ENCODE measurements around the gene EYS.

EYS gene

DNA sequence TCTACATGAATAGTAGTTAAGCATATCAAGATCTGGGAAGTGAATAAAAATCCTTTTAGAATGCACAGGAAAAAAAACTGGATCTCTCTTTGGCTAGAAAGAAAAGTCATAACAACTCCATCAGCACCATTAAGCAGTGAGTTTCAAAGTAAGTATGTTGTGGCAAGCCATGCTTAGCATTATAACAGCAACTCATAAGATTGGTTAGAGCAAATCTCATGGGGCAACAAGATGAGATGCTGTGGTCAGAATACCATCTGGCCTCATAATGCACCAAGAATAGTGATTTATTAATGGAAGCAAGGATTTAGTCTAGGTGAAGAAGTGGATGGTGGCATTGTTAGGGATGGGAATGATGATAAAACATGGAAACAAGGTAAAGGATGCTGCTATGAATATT lies 1912.0 kb downstream of the EYS start:
- H3K4me3 ChIP-seq (ENCODE audit: low read depth, low read length): no peak overlapping the region
- no peak for TF ChIP-seq CTCF (IDR thresholded peaks at IDR 0.05; ENCODE audit: low read depth, low read length)

GRCh38 chr6:63793465-63794137 lies 1913.4 kb downstream of the EYS start:
- no peak for TF ChIP-seq CTCF (IDR thresholded peaks at IDR 0.05; ENCODE audit: low read depth, low read length)
- H3K4me3 ChIP-seq (ENCODE audit: low read depth, low read length): no peak overlapping the region

DNA sequence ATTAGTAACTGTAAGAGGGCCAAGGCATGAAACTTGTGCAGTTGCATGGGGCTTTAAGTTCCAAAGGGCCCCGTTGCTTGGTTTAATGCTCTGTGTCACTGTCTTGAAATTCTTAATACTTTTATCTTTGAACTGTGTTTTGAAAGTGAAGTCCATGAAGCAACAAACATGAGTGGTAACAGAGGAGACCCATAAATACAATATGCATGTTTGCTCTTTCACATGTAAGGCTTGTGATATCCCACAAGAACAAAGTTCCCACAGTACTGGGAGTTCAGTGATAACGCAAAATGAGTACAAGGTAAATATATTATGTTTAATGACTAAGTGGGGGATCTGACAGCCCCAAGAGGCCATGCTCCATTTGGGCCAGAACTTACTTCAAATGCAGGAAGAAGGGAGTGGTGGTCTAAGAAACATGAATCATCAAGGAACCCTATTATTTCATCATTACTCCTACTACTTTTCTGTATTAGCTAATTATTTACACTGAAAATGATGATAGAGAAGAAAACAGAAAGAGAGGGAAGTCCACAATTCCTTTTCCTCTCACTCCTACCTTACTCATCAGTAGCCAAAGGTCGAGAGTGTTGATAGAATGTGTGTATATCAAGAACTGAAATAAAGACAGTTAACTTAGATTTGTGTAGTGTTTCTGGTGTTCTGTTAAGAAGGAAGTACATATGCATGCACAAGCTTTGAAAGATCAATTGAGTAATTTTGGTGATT lies 1914.1 kb downstream of the EYS start:
- no peak overlapping the region for H3K4me3 ChIP-seq (ENCODE audit: low read depth, low read length)
- TF ChIP-seq CTCF (IDR thresholded peaks at IDR 0.05; ENCODE audit: low read depth, low read length): no peak

GRCh38 chr6:63790334-63790733 lies 1916.7 kb downstream of the EYS start:
- H3K4me3 ChIP-seq (ENCODE audit: low read depth, low read length): no peak overlapping the region

DNA sequence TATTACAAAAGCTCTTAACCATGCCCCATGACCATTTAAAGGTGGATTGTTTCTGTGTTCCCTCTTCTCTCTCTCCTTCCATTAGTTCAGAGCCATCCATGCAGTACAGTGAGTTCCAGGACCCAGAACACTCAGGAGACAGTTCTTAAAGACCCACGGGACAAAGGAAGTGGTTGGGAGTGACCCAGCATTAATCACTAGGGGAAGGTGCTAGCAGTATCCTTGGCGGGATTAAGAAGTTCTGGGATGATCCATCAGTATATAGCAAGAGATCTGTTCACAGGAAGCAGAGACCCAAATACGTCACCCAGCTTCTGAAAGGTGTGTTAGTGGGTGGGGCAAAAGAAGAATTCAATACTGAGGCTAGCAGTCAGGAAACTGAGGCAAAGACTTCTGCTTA lies 1917.3 kb downstream of the EYS start:
- H3K4me3 ChIP-seq (ENCODE audit: low read depth, low read length): no peak overlapping the region
- no peak for TF ChIP-seq CTCF (IDR thresholded peaks at IDR 0.05; ENCODE audit: low read depth, low read length)

More at GRCh38 chr6:63790334-63790733, 1916.7 kb downstream of the EYS start:
- no peak for TF ChIP-seq CTCF (IDR thresholded peaks at IDR 0.05; ENCODE audit: low read depth, low read length)

GRCh38 chr6:63788569-63788968 lies 1918.5 kb downstream of the EYS start:
- TF ChIP-seq CTCF (IDR thresholded peaks at IDR 0.05; ENCODE audit: low read depth, low read length): no peak

DNA sequence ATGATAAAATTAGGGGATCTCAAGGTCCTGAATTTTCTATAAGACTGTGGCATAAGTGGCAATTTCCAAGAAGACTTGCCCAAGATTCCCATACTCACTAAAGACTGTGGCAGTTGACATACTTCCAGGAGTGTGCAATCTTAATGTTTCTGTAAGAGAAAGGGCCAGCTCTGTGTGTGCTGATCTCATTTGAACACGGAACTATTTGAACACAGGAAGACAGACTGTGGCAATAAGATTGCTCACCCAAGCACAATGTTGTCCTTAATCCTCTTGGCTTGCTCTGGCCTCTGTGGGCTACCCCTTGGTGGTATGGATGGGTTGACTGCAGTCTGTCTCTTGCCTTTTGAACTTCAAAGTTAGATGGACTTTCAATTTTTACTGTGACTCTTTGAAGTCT lies 1920.0 kb downstream of the EYS start:
- H3K4me3 ChIP-seq (ENCODE audit: low read depth, low read length): no peak overlapping the region
- TF ChIP-seq CTCF (IDR thresholded peaks at IDR 0.05; ENCODE audit: low read depth, low read length): no peak

More at GRCh38 chr6:63788569-63788968, 1918.5 kb downstream of the EYS start:
- no peak overlapping the region for H3K4me3 ChIP-seq (ENCODE audit: low read depth, low read length)
